Spleen (tissue), 11 donors: ENCODE data around the gene PTPN13. TPM values are rescaled to one million over a fixed set of nuclear protein-coding genes. Genes with fewer than 3 reads are reported as not detected.

Experiments
- DNase-seq: peaks from one replicate; pipeline ENCODE4 v3.0.0-alpha.2; 2020
- H3K27ac ChIP-seq, 8 donors: fragments of 200-600 bp; sonication (generic) in 7 of 8; 1 replicate in 4 of 8; 2 replicates in 4 of 8; pipeline versions ENCODE4 v1.5.0 to v1.8.0; 2016 to 2021; ENCODE audit warnings: inconsistent platforms in 4 of 8, mild to moderate bottlenecking in 4 of 8, moderate library complexity in 1 of 8
- H3K27me3 ChIP-seq, 7 donors: fragments of 200-600 bp; sonication (generic) in 6 of 7; replicated peaks in 1 of 7; 1 replicate in 4 of 7; 2 replicates in 3 of 7; pipeline versions ENCODE4 v1.5.0 to v1.8.0; 2016 to 2021; ENCODE audit warnings: inconsistent platforms in 3 of 7, mild to moderate bottlenecking in 1 of 7
- H3K36me3 ChIP-seq, 6 donors: fragments of 200-600 bp; sonication (generic) in 5 of 6; 1 replicate in 4 of 6; 2 replicates in 2 of 6; pipeline versions ENCODE4 v1.5.0 to v1.8.0; 2016 to 2021; ENCODE audit warnings: inconsistent platforms in 2 of 6
- H3K4me1 ChIP-seq, 6 donors: fragments of 200-600 bp; sonication (generic) in 5 of 6; 1 replicate in 3 of 6; 2 replicates in 3 of 6; pipeline versions ENCODE4 v1.5.0 to v1.8.0; 2016 to 2021; ENCODE audit warnings: inconsistent platforms in 3 of 6
- H3K4me3 ChIP-seq, 8 donors: fragments of 200-600 bp; sonication (generic) in 7 of 8; 1 replicate in 4 of 8; 2 replicates in 4 of 8; pipeline versions ENCODE4 v1.5.0 to v1.8.0; 2016 to 2021; ENCODE audit warnings: inconsistent platforms in 4 of 8, mild to moderate bottlenecking in 4 of 8, moderate library complexity in 2 of 8
- H3K9me3 ChIP-seq, 8 donors: fragments of 200-600 bp; sonication (generic) in 7 of 8; 1 replicate in 4 of 8; 2 replicates in 4 of 8; pipeline versions ENCODE4 v1.5.0 to v1.8.0; 2016 to 2021; ENCODE audit warnings: inconsistent platforms in 4 of 8
- POLR2A ChIP-seq, 3 donors: fragments of 450-650 bp; IDR thresholded peaks; one replicate each; pipeline ENCODE4 v1.5.1; 2017; ENCODE audit warnings: antibody characterized with exemption in 3 of 3, mild to moderate bottlenecking in 1 of 3
- POLR2AphosphoS5 ChIP-seq, 3 donors: sonication (generic); formaldehyde crosslinking; IDR thresholded peaks; one replicate each; pipeline ENCODE4 v1.5.1; 2017; ENCODE audit warnings: antibody characterized with exemption in 3 of 3
- WGBS, 5 donors: extraction: QIAGEN DNeasy Blood & Tissue Kit in 3 of 5; methylation state at CpG; one replicate each; pipeline versions ENCODE4 v1.1.5 to v1.1.7; 2013 to 2018; 5-methylcytosine and 5-hydroxymethylcytosine counted together
- intact Hi-C: fragments of 100-400 bp; cut with DNase I; formaldehyde crosslinking; loops from one replicate; pipeline ENCODE4 v1.15.0; 2023; ENCODE audit warnings: low total_unique reads
- polyA plus RNA-seq, 3 donors: library from polyadenylated mRNA; stranded (reverse); fragments of 200-250 nt; gene quantifications; one replicate each; pipeline ENCODE4 v1.2.1, GENCODE V29; 2013
- total RNA-seq, 7 donors: library from RNA; depleted of rRNA in 3 of 7; stranded (reverse); fragments of >200 nt in 3 of 7; fragmentation: NEBNext Ultra II Directional in 4 of 7; extraction: Animal tissue kit (Norgen Biotek cat#: 25700) in 4 of 7; gene quantifications; one replicate each; pipeline versions ENCODE4 v1.1.0 to v1.2.1, GENCODE V29; 2016 to 2021
- TF ChIP-seq, protein P1 (sequence below), 11 experiments: fragments of 200-600 bp in 7 of 11; fragments of 450-650 bp in 4 of 11; sonication (generic) in 4 of 11; IDR thresholded peaks in 8 of 11; conservative IDR thresholded peaks in 3 of 11; 1 replicate in 7 of 11; 2 replicates in 4 of 11; pipeline versions ENCODE4 v1.4.0 to v1.8.0; 2016 to 2021; ENCODE audit warnings: antibody characterized with exemption in 11 of 11, inconsistent platforms in 4 of 11, mild to moderate bottlenecking in 1 of 11
- donor health status: healthy with polysubstance abuse.
- donor health status: DM: no; HTN: no; CAD: no; lungs with moderate emphysema.
- donor health status: DM: no; HTN: no; CAD: no.
- donor health status: Bipolar disorder and iron deficiency.
- donor health status: healthy.
- donor health status: DM: no; HTN: no; CAD: no.
- donor health status: DM: yes; HTN: yes; CAD: no.

PTPN13 gene
- total and polyA plus RNA-seq, 10 donors: 0.57 to 20.1 (median 10.5) TPM

DNA sequence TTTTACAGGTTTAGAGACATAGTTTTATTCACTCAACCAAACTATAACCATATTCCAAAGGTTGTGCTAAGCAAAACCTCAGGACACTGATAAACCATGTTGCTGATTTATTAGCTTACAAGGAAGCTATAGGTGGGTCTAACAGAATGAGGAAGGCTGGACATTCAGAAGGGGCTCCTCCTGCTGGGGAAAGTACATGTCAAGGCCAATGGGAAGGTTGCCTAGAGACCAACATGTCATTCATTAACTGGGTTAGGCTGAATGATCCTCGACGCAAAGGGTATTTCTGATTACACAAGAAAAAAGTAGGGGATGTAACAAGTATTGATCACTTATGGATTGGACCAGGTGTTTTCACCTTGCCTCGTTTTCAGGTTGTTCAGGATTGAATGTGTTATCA, 224.7 kb downstream of the PTPN13 start:
- Histone ChIP-seq H3K36me3 (peaks cover 0 to 15% (median 0%) of the 10 kb centered on the region in 6 donors), H3K27me3 (no peaks in the 10 kb centered on the region), H3K9me3 (peaks cover 0 to 22% (median 16%) of the 10 kb centered on the region in 8 donors), H3K4me1 (no peaks in the 10 kb centered on the region), H3K4me3 (no peak overlapping the region), H3K27ac (no peak overlapping the region)
- WGBS, 5 donors: 86 to 93% (median 90%) methylated on average over 3 of the region's 3 CpGs
- TF ChIP-seq POLR2A (IDR thresholded peaks at IDR 0.05): no peak
- TF ChIP-seq, protein P1, sequence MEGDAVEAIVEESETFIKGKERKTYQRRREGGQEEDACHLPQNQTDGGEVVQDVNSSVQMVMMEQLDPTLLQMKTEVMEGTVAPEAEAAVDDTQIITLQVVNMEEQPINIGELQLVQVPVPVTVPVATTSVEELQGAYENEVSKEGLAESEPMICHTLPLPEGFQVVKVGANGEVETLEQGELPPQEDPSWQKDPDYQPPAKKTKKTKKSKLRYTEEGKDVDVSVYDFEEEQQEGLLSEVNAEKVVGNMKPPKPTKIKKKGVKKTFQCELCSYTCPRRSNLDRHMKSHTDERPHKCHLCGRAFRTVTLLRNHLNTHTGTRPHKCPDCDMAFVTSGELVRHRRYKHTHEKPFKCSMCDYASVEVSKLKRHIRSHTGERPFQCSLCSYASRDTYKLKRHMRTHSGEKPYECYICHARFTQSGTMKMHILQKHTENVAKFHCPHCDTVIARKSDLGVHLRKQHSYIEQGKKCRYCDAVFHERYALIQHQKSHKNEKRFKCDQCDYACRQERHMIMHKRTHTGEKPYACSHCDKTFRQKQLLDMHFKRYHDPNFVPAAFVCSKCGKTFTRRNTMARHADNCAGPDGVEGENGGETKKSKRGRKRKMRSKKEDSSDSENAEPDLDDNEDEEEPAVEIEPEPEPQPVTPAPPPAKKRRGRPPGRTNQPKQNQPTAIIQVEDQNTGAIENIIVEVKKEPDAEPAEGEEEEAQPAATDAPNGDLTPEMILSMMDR (IDR thresholded peaks at IDR 0.05 in 8 of 11, conservative IDR thresholded peaks at IDR 0.05 in 3 of 11): no peak
- no peak for TF ChIP-seq POLR2AphosphoS5 (IDR thresholded peaks at IDR 0.05)
- no peak for DNase-seq
- intact Hi-C loops: no loop called here

DNA sequence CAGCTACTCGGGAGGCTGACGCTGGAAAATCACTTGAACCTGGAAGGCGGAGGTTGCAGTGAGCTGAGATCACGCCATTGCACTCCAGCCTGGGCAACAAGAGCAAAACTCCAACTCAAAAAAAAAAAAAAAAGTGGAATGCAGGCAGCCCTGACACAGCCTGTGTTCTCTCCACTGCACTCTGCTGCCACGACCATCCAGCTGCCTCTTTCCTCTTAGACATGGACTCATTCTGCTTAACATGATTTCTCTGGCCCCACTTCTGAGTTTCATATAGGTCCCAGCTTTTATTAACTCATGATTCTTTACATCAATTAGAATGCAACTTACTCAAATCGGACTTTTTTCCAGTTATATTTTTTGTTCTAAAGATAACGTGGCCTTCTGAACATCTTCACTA, 225.4 kb downstream of the PTPN13 start:
- DNase-seq: no peak
- no peak overlapping the region for H3K4me3 ChIP-seq
- H3K4me1 ChIP-seq: no peaks in the 10 kb centered on the region
- no peak overlapping the region for H3K27ac ChIP-seq
- TF ChIP-seq POLR2AphosphoS5 (IDR thresholded peaks at IDR 0.05): no peak
- no peak for TF ChIP-seq POLR2A (IDR thresholded peaks at IDR 0.05)
- TF ChIP-seq, protein P1 (IDR thresholded peaks at IDR 0.05 in 8 of 11, conservative IDR thresholded peaks at IDR 0.05 in 3 of 11): no peak
- WGBS, 5 donors: 85 to 95% (median 88%) methylated on average over 7 of the region's 7 CpGs
- peaks cover 0 to 20% (median 16%) of the 10 kb centered on the region in 8 donors for H3K9me3 ChIP-seq
- H3K36me3 ChIP-seq: peaks cover 0 to 12% (median 0%) of the 10 kb centered on the region in 6 donors
- H3K27me3 ChIP-seq: no peaks in the 10 kb centered on the region
- intact Hi-C loops: no loop called here

DNA sequence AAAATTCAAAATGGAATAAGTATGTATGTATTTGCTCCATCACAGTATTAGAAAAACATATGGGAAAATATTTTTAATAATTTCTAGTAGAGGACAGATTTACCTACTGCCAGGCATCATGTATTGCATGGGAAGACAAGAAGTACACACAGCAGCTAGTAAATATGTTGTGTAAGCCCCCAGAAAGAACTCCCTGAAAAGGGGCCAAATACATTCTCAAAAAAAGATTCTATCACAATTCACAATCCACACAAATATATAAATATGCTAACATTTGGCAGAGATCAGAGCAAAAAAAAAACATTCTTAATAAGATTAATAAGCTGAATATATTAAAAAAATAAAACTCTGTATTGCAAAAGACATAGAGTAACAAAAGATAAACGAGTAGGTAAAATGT, 227.0 kb downstream of the PTPN13 start:
- H3K4me1 ChIP-seq: no peaks in the 10 kb centered on the region
- 55 to 75% (median 67%) methylated on average over 1 of the region's 1 CpG for WGBS, 5 donors
- H3K9me3 ChIP-seq: peaks cover 0 to 5% (median 3%) of the 10 kb centered on the region in 8 donors
- no peak for DNase-seq
- no peak overlapping the region for H3K4me3 ChIP-seq
- no peaks in the 10 kb centered on the region for H3K36me3 ChIP-seq
- no peaks in the 10 kb centered on the region for H3K27me3 ChIP-seq
- TF ChIP-seq, protein P1 (IDR thresholded peaks at IDR 0.05 in 8 of 11, conservative IDR thresholded peaks at IDR 0.05 in 3 of 11): no peak
- TF ChIP-seq POLR2A (IDR thresholded peaks at IDR 0.05): no peak
- no peak for TF ChIP-seq POLR2AphosphoS5 (IDR thresholded peaks at IDR 0.05)
- intact Hi-C loops: no loop called here
- no peak overlapping the region for H3K27ac ChIP-seq

DNA sequence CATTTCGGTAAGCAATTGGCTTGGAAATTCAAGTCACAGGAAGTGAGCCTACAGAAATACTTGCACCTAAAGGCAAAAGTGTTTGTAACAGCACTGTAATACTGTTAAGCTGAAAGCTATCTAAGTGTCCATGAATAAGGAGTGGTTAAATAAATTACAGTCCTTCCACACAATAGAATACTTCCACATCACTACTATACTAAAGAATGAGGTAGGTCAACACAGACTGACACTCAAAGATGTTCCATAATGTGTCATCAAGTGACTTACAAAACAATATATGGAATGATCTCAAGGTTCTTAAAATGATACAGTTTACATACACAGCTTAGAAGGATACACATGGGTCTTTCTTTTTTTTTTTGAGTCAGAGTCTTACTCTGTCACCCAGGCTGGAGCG, 228.0 kb downstream of the PTPN13 start:
- DNase-seq: no peak
- Histone ChIP-seq H3K9me3 (no peaks in the 10 kb centered on the region), H3K4me3 (no peak overlapping the region), H3K36me3 (no peaks in the 10 kb centered on the region), H3K27me3 (no peaks in the 10 kb centered on the region), H3K27ac (no peak overlapping the region), H3K4me1 (no peaks in the 10 kb centered on the region)
- intact Hi-C loops: no loop called here
- WGBS, 5 donors: 95 to 99% (median 96%) methylated on average over 2 of the region's 2 CpGs
- TF ChIP-seq, protein P1 (IDR thresholded peaks at IDR 0.05 in 8 of 11, conservative IDR thresholded peaks at IDR 0.05 in 3 of 11): no peak
- no peak for TF ChIP-seq POLR2AphosphoS5 (IDR thresholded peaks at IDR 0.05)
